Transverse colon (tissue), 4 donors: ENCODE results near the gene RSRC1. TPM values are rescaled to one million over a fixed set of nuclear protein-coding genes. Genes with fewer than 3 reads are reported as not detected.

Experiments
- DNase-seq: peaks from one replicate; pipeline ENCODE4 v3.0.0-alpha.2; 2019
- H3K27ac ChIP-seq, 4 donors: fragments of 200-600 bp; sonication (generic); 2 replicates each; pipeline ENCODE4 v1.5.1; 2016 to 2018; ENCODE audit warnings: inconsistent platforms in 4 of 4
- H3K27me3 ChIP-seq: fragments of 200-600 bp; sonication (generic); 2 replicates; pipeline ENCODE4 v1.5.1; 2017; ENCODE audit warnings: inconsistent platforms
- H3K36me3 ChIP-seq, 4 donors: fragments of 200-600 bp; sonication (generic); 2 replicates each; pipeline ENCODE4 v1.5.1; 2017 to 2019; ENCODE audit warnings: inconsistent platforms in 4 of 4
- H3K4me1 ChIP-seq, 4 donors: fragments of 200-600 bp; sonication (generic); 2 replicates each; pipeline ENCODE4 v1.5.1; 2017 to 2020; ENCODE audit warnings: inconsistent platforms in 4 of 4
- H3K4me3 ChIP-seq, 4 donors: fragments of 200-600 bp; sonication (generic); 1 replicate in 1 of 4; 2 replicates in 3 of 4; pipeline versions ENCODE4 v1.5.1 to v1.6.1; 2017 to 2019; ENCODE audit warnings: inconsistent platforms in 4 of 4
- H3K9me3 ChIP-seq, 2 donors: fragments of 200-600 bp; sonication (generic); 2 replicates each; pipeline ENCODE4 v1.5.1; 2017 to 2019; ENCODE audit warnings: inconsistent platforms in 2 of 2
- EP300 ChIP-seq: sonication (generic); formaldehyde crosslinking; IDR thresholded peaks from one replicate; pipeline ENCODE4 v1.6.1; 2017; ENCODE audit warnings: antibody characterized with exemption, low read depth
- POLR2A ChIP-seq: fragments of 450-650 bp; IDR thresholded peaks from one replicate; pipeline ENCODE4 v1.6.1; 2016; ENCODE audit warnings: antibody characterized with exemption, mild to moderate bottlenecking, moderate library complexity
- POLR2AphosphoS5 ChIP-seq, 3 donors: sonication (generic); formaldehyde crosslinking; IDR thresholded peaks; one replicate each; pipeline ENCODE4 v1.6.1; 2016; ENCODE audit warnings: antibody characterized with exemption in 3 of 3
- WGBS, 2 donors: methylation state at CpG; one replicate each; pipeline ENCODE4 v1.1.5; 2018; ENCODE audit warnings: low coverage in 1 of 2; 5-methylcytosine and 5-hydroxymethylcytosine counted together
- in situ Hi-C, 4 donors: fragments of 200-750 bp; cut with MboI; loops; one replicate each; pipeline versions ENCODE4 v1.15.0 to v1.15.1; 2017; ENCODE audit warnings: low sequenced_read_pairs in 3 of 4, low pct_ligation_motif_present in 1 of 4, low pct_unique_long_range_greater_than_20kb in 1 of 4
- intact Hi-C: fragments of 100-400 bp; cut with DNase I; formaldehyde crosslinking; loops from one replicate; pipeline ENCODE4 v1.15.1; 2023; ENCODE audit warnings: low total_unique reads
- total RNA-seq, 4 donors: library from RNA; depleted of rRNA; stranded (reverse); fragments of >200 nt; gene quantifications; one replicate each; pipeline ENCODE4 v1.1.0, GENCODE V29; 2016
- TF ChIP-seq, protein P1 (sequence below), 5 experiments: fragments of 200-600 bp in 3 of 5; fragments of 450-650 bp in 2 of 5; sonication (generic) in 3 of 5; IDR thresholded peaks; 1 replicate in 2 of 5; 2 replicates in 3 of 5; pipeline ENCODE4 v1.5.1; 2016 to 2017; ENCODE audit warnings: antibody characterized with exemption in 5 of 5, inconsistent platforms in 3 of 5, mild to moderate bottlenecking in 2 of 5, moderate library complexity in 1 of 5

Gene RSRC1
- total RNA-seq, 4 donors from 2014 or later, result 5.6 to 65.1 (median 37.1) TPM

DNA sequence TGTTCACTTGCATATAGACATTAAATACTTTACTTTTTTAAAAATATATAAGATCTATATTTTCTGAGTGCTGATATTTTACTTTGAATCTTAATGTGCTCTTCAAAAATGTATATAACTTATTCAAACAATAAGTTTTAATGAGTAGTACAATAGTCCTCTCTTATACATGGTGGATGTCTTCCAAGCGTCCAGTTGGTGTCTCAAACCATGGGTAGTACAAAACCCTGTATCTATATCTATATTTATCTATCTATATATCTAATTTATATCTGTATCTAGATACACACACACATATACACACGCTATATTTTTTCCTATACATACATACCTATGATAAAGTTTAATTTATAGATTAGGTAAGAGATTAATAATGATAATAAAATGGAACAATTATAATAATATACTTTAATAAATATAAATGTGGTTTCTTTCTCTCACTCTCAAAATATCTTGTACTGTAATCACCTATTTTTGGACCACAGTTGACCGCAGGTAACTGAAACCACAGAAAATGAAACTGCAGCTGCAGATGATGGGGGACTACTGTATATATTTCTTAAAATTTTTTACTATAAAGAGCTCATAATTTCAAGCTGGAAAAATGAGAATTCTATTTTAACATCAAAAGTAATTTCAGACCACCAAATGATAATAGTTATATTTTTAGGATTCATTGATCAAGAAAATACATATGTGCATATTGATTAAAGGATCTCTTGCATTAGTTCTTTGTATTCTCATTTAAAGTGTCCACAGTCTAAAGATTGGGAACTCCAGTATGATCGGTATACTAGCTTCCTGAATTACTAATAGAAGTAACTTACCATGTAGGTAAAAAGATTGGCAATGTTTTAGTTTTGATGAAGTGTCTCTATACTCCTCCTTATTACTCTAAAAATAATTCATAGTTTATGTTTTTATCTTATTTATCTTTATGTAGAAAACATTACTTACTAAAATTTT lies 246.0 kb downstream of the RSRC1 start:
- Histone ChIP-seq H3K27ac (no peak overlapping the region), H3K36me3 (no peaks in the 10 kb centered on the region), H3K4me3 (no peak overlapping the region), H3K27me3 (no peaks in the 10 kb centered on the region), H3K4me1 (no peaks in the 10 kb centered on the region), H3K9me3 (no peaks in the 10 kb centered on the region)
- in situ Hi-C loops, result no loop called here
- intact Hi-C loops, result no loop called here
- WGBS, 2 donors, result 84 to 87% methylated on average over 4 of the region's 4 CpGs
- no peak for DNase-seq
- no peak for TF ChIP-seq POLR2AphosphoS5 (IDR thresholded peaks at IDR 0.05)
- TF ChIP-seq EP300, result no peak
- TF ChIP-seq, protein P1, sequence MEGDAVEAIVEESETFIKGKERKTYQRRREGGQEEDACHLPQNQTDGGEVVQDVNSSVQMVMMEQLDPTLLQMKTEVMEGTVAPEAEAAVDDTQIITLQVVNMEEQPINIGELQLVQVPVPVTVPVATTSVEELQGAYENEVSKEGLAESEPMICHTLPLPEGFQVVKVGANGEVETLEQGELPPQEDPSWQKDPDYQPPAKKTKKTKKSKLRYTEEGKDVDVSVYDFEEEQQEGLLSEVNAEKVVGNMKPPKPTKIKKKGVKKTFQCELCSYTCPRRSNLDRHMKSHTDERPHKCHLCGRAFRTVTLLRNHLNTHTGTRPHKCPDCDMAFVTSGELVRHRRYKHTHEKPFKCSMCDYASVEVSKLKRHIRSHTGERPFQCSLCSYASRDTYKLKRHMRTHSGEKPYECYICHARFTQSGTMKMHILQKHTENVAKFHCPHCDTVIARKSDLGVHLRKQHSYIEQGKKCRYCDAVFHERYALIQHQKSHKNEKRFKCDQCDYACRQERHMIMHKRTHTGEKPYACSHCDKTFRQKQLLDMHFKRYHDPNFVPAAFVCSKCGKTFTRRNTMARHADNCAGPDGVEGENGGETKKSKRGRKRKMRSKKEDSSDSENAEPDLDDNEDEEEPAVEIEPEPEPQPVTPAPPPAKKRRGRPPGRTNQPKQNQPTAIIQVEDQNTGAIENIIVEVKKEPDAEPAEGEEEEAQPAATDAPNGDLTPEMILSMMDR (IDR thresholded peaks at IDR 0.05), result no peak
- no peak for TF ChIP-seq POLR2A

DNA sequence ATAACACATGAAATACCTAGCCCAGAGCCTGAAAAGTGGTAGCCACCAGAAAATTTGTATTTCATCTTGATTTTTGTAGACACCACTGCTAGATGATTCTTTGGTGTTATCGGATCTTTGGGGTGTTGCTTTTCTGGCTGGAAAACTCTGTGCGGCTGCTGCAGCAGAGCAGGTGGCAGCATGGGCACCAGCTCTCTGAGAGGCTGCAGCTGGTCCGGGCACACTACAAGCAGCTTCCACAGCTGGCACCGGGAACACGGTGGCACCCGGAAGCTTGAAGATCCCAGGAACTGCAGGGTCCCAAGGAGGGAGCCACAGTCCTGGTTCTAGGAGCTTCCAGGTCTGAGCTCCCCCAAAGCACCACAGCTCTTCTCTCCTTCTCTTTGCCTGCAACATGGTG lies 249.4 kb downstream of the RSRC1 start:
- no peak overlapping the region for H3K4me3 ChIP-seq
- in situ Hi-C loops, result no loop called here
- WGBS, 2 donors, result 79 to 100% methylated on average over 1 to 6 of the region's 6 CpGs
- no peak overlapping the region for H3K27ac ChIP-seq
- no peaks in the 10 kb centered on the region for H3K36me3 ChIP-seq
- no peaks in the 10 kb centered on the region for H3K9me3 ChIP-seq
- intact Hi-C loops, result no loop called here
- no peaks in the 10 kb centered on the region for H3K27me3 ChIP-seq
- DNase-seq, result no peak
- TF ChIP-seq, protein P1 (IDR thresholded peaks at IDR 0.05), result no peak
- TF ChIP-seq EP300, result no peak
- no peak for TF ChIP-seq POLR2A
- TF ChIP-seq POLR2AphosphoS5 (IDR thresholded peaks at IDR 0.05), result no peak
- no peaks in the 10 kb centered on the region for H3K4me1 ChIP-seq

DNA sequence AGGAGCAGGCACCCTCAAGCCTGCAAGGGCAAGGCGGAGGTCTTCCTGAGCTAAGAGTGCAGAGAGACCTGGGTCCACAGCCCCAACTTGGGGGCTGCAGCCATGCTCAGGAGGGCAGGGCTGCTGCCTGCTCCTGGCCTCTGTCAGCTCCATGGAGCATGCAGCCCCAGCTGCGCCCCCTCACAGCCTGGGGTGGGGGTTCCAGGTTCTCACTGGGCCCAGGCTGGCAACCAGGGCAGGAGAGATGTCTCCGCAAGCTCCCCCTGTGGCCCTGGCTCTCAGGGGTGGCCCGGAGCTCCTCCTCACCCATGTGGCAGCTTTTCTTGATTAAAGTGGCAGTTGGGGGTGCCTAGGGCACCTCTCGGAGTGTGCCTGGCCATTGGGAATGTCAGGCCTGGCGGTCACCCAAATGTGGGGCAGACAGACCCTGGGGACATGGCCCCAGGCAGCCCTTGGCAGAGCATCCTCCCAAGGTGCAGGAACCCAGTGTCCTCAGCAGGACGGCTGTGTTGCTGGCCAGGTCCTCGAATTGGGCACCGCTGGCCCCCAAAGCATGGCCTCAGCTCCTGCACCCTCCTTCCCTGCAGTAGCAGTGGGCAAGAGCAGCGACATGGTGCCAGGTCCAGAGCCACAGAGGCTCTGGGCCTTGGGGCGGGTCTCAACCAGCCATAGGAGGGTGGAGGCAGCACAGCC lies 251.0 kb downstream of the RSRC1 start:
- intact Hi-C loops (no loop called here), in situ Hi-C loops (no loop called here)
- 93% methylated on average over 10 of the region's 11 CpGs; no CpG with 5 or more reads in 1 of the 2 donors for WGBS, 2 donors
- DNase-seq, result no peak
- H3K9me3 ChIP-seq, result peaks cover 0 to 3% of the 10 kb centered on the region in 2 donors
- no peaks in the 10 kb centered on the region for H3K36me3 ChIP-seq
- H3K27me3 ChIP-seq, result no peaks in the 10 kb centered on the region
- TF ChIP-seq EP300, result no peak
- TF ChIP-seq POLR2AphosphoS5 (IDR thresholded peaks at IDR 0.05), result no peak
- no peak for TF ChIP-seq POLR2A
- no peaks in the 10 kb centered on the region for H3K4me1 ChIP-seq
- no peak overlapping the region for H3K27ac ChIP-seq
- H3K4me3 ChIP-seq, result no peak overlapping the region

DNA sequence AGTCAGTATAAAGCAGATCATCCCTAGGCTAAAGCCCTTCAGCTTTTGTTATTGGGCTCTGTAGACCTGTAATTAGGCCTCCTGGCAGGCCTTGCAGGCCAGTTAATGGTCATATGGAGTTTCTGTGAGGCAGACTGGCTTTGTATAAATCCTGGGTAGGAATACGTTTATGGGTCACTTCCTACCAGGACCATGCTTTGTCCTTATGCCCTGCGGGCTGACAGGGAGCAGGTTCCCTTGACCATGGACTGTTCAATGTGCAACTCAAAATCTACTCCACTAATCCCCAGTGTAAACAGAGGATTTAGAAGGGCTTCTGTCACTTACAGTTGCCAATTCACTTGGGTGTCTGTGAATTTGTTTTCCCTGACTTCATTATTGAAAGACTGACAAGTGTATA lies 258.4 kb downstream of the RSRC1 start:
- TF ChIP-seq EP300 (no peak), POLR2AphosphoS5 (IDR thresholded peaks at IDR 0.05) (no peak), POLR2A (no peak)
- TF ChIP-seq, protein P1 (IDR thresholded peaks at IDR 0.05), result no peak
- H3K27ac ChIP-seq, result no peak overlapping the region
- no peak overlapping the region for H3K4me3 ChIP-seq
- WGBS, 2 donors, result 72% methylated on average over 2 of the region's 2 CpGs; no CpG with 5 or more reads in 1 of the 2 donors
- H3K4me1 ChIP-seq, result no peaks in the 10 kb centered on the region
- in situ Hi-C loops, result no loop called here
- no peaks in the 10 kb centered on the region for H3K27me3 ChIP-seq
- peaks cover 0 to 3% of the 10 kb centered on the region in 2 donors for H3K9me3 ChIP-seq
- intact Hi-C loops, result no loop called here
- no peak for DNase-seq
- H3K36me3 ChIP-seq, result no peaks in the 10 kb centered on the region
